Bronchial epithelial cell (primary cell): ENCODE results near the gene SLC23A2. TPM values are rescaled to one million over a fixed set of nuclear protein-coding genes. Genes with fewer than 3 reads are reported as not detected.
"Not testable (repeated sequence)": the region's sequence is repeated elsewhere in the genome, so short reads cannot be mapped to it uniquely, and the experiment has no call there.

Experiments
- DNase-seq: peaks from one replicate; pipeline ENCODE4 v3.0.0-alpha.2; 2010; ENCODE audit warnings: low read depth
- FAIRE-seq: peaks from 2 replicates; lab custom pipeline; 2011; peaks lifted over from hg19 to GRCh38; lab: Jason Lieb, UNC
- H3K27me3 ChIP-seq: 2 replicates; pipeline ENCODE4 v1.5.1; 2011; ENCODE audit warnings: low read length; ENCODE audit not compliant: control insufficient read depth, insufficient read depth
- H3K36me3 ChIP-seq: 2 replicates; pipeline ENCODE4 v1.5.1; 2011; ENCODE audit warnings: low read length; ENCODE audit not compliant: control insufficient read depth, insufficient read depth
- H3K4me3 ChIP-seq: 2 replicates; pipeline ENCODE4 v1.5.1; 2011; ENCODE audit warnings: mild to moderate bottlenecking, low read depth, low read length, control low read depth
- total RNA-seq: library from RNA; depleted of rRNA; stranded (reverse); fragments of >200 nt; gene quantifications from 2 replicates; pipeline ENCODE4 v1.2.1, GENCODE V29; 2014
- TF ChIP-seq, protein P1 (sequence below): IDR thresholded peaks from 2 replicates; pipeline ENCODE4 v1.5.1; 2011; ENCODE audit warnings: mild to moderate bottlenecking, moderate library complexity, low read length, control low read depth, inconsistent platforms; ENCODE audit not compliant: insufficient read depth, severe bottlenecking

SLC23A2 gene
- total RNA-seq, 1 donor from 2014 or later, result 7.6 TPM

- Histone ChIP-seq H3K4me3 (no peak overlapping the region), H3K27me3 (no peaks in the 10 kb centered on the region), H3K36me3 (no peaks in the 10 kb centered on the region)
- no peak for FAIRE-seq
- DNase-seq, result no peak
- TF ChIP-seq, protein P1, sequence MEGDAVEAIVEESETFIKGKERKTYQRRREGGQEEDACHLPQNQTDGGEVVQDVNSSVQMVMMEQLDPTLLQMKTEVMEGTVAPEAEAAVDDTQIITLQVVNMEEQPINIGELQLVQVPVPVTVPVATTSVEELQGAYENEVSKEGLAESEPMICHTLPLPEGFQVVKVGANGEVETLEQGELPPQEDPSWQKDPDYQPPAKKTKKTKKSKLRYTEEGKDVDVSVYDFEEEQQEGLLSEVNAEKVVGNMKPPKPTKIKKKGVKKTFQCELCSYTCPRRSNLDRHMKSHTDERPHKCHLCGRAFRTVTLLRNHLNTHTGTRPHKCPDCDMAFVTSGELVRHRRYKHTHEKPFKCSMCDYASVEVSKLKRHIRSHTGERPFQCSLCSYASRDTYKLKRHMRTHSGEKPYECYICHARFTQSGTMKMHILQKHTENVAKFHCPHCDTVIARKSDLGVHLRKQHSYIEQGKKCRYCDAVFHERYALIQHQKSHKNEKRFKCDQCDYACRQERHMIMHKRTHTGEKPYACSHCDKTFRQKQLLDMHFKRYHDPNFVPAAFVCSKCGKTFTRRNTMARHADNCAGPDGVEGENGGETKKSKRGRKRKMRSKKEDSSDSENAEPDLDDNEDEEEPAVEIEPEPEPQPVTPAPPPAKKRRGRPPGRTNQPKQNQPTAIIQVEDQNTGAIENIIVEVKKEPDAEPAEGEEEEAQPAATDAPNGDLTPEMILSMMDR, result no peak
Observed at GRCh38 chr20:5020760-5021159, 19.4 kb upstream of the SLC23A2 start.

DNA sequence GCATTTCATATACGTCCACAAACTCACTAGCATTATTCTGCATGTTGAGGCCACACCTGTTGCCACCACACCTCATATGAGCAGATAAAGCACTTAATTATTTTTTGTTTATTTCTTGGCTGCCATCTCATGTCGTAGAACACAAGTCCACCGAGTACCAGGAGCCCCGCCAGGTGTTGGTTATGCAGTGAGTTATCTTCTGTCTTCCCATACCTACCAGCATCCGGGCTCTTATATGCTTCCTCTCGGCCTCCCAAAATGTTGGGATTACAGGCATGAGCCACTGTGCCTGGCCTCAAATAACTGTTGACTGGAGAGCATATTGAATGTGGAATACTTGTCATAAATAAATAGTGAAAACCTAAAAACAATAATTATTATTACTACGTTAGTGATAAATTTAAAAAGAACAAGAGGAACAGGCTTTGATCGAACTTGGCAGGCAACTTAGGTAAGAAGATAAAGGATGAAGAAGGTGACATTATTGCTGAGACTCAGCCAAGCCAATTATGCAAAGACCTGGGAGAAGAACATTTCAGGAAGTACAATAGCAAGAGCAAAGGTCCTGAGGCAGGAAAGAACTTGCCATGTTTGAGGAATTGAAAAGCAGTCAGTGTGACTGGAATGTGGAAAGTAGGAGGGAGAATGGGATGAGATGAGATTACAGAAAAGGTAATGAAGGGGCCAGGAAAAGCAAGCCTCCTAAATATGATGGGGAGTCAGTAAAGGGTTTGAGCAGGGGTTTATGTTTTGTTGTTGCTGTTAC, 12.6 kb upstream of the SLC23A2 start:
- no peak for FAIRE-seq
- TF ChIP-seq, protein P1, result no peak
- Histone ChIP-seq H3K27me3 (no peaks in the 10 kb centered on the region), H3K4me3 (no peak overlapping the region), H3K36me3 (no peaks in the 10 kb centered on the region)
- DNase-seq, result no peak

GRCh38 chr20:5008759-5009158, 7.4 kb upstream of the SLC23A2 start:
- FAIRE-seq, result peak; percentile 77

DNA sequence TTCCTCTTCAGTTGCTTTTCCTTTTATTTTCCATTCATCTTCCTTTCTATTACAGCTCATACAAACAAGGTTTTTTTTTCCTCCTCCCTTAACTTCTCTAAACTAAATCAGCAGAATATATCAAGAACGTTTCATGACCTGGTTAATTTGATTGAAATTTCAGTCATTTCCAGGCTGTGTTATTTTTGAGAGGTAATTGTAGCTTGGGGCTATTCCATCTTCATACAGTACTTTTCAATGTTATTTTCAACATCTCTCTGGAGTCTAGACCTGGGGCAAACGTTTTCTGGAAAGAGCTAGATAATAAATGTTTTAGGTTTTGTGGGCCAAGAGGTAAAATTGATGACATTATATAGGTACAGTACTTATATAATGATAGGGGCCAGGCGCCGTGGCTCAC, 4.0 kb upstream of the SLC23A2 start:
- no peaks in the 10 kb centered on the region for H3K27me3 ChIP-seq
- no peak for FAIRE-seq
- TF ChIP-seq, protein P1, result no peak

More at GRCh38 chr20:5008759-5009158, 7.4 kb upstream of the SLC23A2 start:
- DNase-seq, result peak; percentile 84
- H3K36me3 ChIP-seq, result no peaks in the 10 kb centered on the region
- TF ChIP-seq, protein P1, result no peak
- no peak overlapping the region for H3K4me3 ChIP-seq
- no peaks in the 10 kb centered on the region for H3K27me3 ChIP-seq

GRCh38 chr20:5004825-5005224, 3.5 kb upstream of the SLC23A2 start:
- not testable (repeated sequence) for H3K36me3 ChIP-seq, DNase-seq, H3K27me3 ChIP-seq, H3K4me3 ChIP-seq, FAIRE-seq

More for the DNA sequence above, 4.0 kb upstream of the SLC23A2 start:
- no peak for DNase-seq
- Histone ChIP-seq H3K4me3 (no peak overlapping the region), H3K36me3 (no peaks in the 10 kb centered on the region)

- DNase-seq (no peak), FAIRE-seq (no peak)
- TF ChIP-seq, protein P1, result no peak
- H3K4me3 ChIP-seq, result no peak overlapping the region
- H3K27me3 ChIP-seq, result no peaks in the 10 kb centered on the region
- no peaks in the 10 kb centered on the region for H3K36me3 ChIP-seq
Observed at GRCh38 chr20:5003626-5004025, 2.3 kb upstream of the SLC23A2 start.
